HUES48 (cell line): Measurements from ENCODE around the gene GARNL3.

ENCODE experiments used
- H3K27ac ChIP-seq: one replicate; pipeline ENCODE4 v1.7.0; 2013; ENCODE audit warnings: low read depth, low read length, inconsistent platforms
- H3K27me3 ChIP-seq: 2 replicates; pipeline ENCODE4 v1.6.1; 2013; ENCODE audit warnings: mild to moderate bottlenecking, low read length; ENCODE audit not compliant: control insufficient read depth, insufficient read depth
- H3K36me3 ChIP-seq: 2 replicates; pipeline ENCODE4 v1.6.1; 2013; ENCODE audit warnings: low read length; ENCODE audit not compliant: control insufficient read depth, insufficient read depth
- H3K4me1 ChIP-seq: 2 replicates; pipeline ENCODE4 v1.6.1; 2013; ENCODE audit warnings: mild to moderate bottlenecking, low read length; ENCODE audit not compliant: control insufficient read depth, insufficient read depth
- H3K4me3 ChIP-seq: 2 replicates; pipeline ENCODE4 v1.5.1; 2013; ENCODE audit warnings: mild to moderate bottlenecking, low read depth, low read length
- H3K9ac ChIP-seq: 2 replicates; pipeline ENCODE4 v1.6.1; 2013; ENCODE audit warnings: mild to moderate bottlenecking, low read depth, low read length, moderate library complexity
- H3K9me3 ChIP-seq: 2 replicates; pipeline ENCODE4 v1.6.1; 2013; ENCODE audit warnings: low read length; ENCODE audit not compliant: control insufficient read depth, insufficient read depth

GARNL3 gene

GRCh38 chr9:127368852-127369402 lies 104.4 kb downstream of the GARNL3 start:
- Histone ChIP-seq H3K9me3 (no peaks in the 10 kb centered on the region), H3K27me3 (no peaks in the 10 kb centered on the region), H3K27ac (no peak overlapping the region)

GRCh38 chr9:127369428-127369827 lies 104.9 kb downstream of the GARNL3 start:
- Histone ChIP-seq H3K9me3 (no peaks in the 10 kb centered on the region), H3K4me3 (no peak overlapping the region), H3K27me3 (no peaks in the 10 kb centered on the region), H3K36me3 (no peaks in the 10 kb centered on the region), H3K4me1 (peaks cover 11% of the 10 kb centered on the region; the same call in 1 of the 2 replicates), H3K27ac (no peak overlapping the region), H3K9ac (no peak overlapping the region)

More at GRCh38 chr9:127368852-127369402, 104.4 kb downstream of the GARNL3 start:
- Histone ChIP-seq H3K36me3 (no peaks in the 10 kb centered on the region), H3K9ac (no peak overlapping the region), H3K4me3 (no peak overlapping the region), H3K4me1 (peaks cover 11% of the 10 kb centered on the region; the same call in 1 of the 2 replicates)

- H3K36me3 ChIP-seq, result no peaks in the 10 kb centered on the region
- no peak overlapping the region for H3K27ac ChIP-seq
- H3K9ac ChIP-seq, result no peak overlapping the region
- H3K4me3 ChIP-seq, result no peak overlapping the region
- H3K9me3 ChIP-seq, result no peaks in the 10 kb centered on the region
- no peaks in the 10 kb centered on the region for H3K27me3 ChIP-seq
- H3K4me1 ChIP-seq, result peaks cover 11% of the 10 kb centered on the region; the same call in 1 of the 2 replicates
Measured at GRCh38 chr9:127370147-127370579, 105.6 kb downstream of the GARNL3 start.

GRCh38 chr9:127370672-127371648 lies 106.4 kb downstream of the GARNL3 start:
- no peaks in the 10 kb centered on the region for H3K9me3 ChIP-seq
- H3K36me3 ChIP-seq, result no peaks in the 10 kb centered on the region
- H3K27ac ChIP-seq, result no peak overlapping the region
- no peak overlapping the region for H3K4me3 ChIP-seq
- no peaks in the 10 kb centered on the region for H3K27me3 ChIP-seq
- no peak overlapping the region for H3K9ac ChIP-seq
- H3K4me1 ChIP-seq, result peaks cover 11% of the 10 kb centered on the region; the same call in 1 of the 2 replicates

- H3K4me3 ChIP-seq, result no peak overlapping the region
- H3K27me3 ChIP-seq, result no peaks in the 10 kb centered on the region; the same call in 1 of the 2 replicates
- H3K36me3 ChIP-seq, result no peaks in the 10 kb centered on the region
- no peaks in the 10 kb centered on the region for H3K9me3 ChIP-seq
- H3K27ac ChIP-seq, result no peak overlapping the region
- no peaks in the 10 kb centered on the region for H3K4me1 ChIP-seq
- H3K9ac ChIP-seq, result no peak overlapping the region
Measured at GRCh38 chr9:127380479-127380878, 115.9 kb downstream of the GARNL3 start.

- H3K27me3 ChIP-seq, result no peaks in the 10 kb centered on the region; the same call in 1 of the 2 replicates
- no peaks in the 10 kb centered on the region for H3K4me1 ChIP-seq
- H3K27ac ChIP-seq, result no peak overlapping the region
- H3K4me3 ChIP-seq, result no peak overlapping the region
- H3K36me3 ChIP-seq, result no peaks in the 10 kb centered on the region
- H3K9me3 ChIP-seq, result no peaks in the 10 kb centered on the region
- no peak overlapping the region for H3K9ac ChIP-seq
Measured at GRCh38 chr9:127382541-127382940, 118.0 kb downstream of the GARNL3 start.

- Histone ChIP-seq H3K27me3 (no peaks in the 10 kb centered on the region; the same call in 1 of the 2 replicates), H3K4me1 (peaks cover 5% of the 10 kb centered on the region; the same call in 1 of the 2 replicates), H3K4me3 (no peak overlapping the region), H3K27ac (no peak overlapping the region), H3K9ac (no peak overlapping the region), H3K9me3 (no peaks in the 10 kb centered on the region), H3K36me3 (no peaks in the 10 kb centered on the region)
Measured at GRCh38 chr9:127384016-127384730, 119.6 kb downstream of the GARNL3 start.

- Histone ChIP-seq H3K27me3 (no peaks in the 10 kb centered on the region; the same call in 1 of the 2 replicates), H3K4me3 (no peak overlapping the region)
Measured at GRCh38 chr9:127384901-127385300, 120.3 kb downstream of the GARNL3 start.

GRCh38 chr9:127386249-127386648 lies 121.7 kb downstream of the GARNL3 start:
- Histone ChIP-seq H3K27ac (no peak overlapping the region), H3K4me3 (no peak overlapping the region), H3K27me3 (no peaks in the 10 kb centered on the region; the same call in 1 of the 2 replicates), H3K9me3 (no peaks in the 10 kb centered on the region), H3K4me1 (peaks cover 5% of the 10 kb centered on the region; the same call in 1 of the 2 replicates), H3K36me3 (no peaks in the 10 kb centered on the region), H3K9ac (no peak overlapping the region)

More at GRCh38 chr9:127384901-127385300, 120.3 kb downstream of the GARNL3 start:
- no peak overlapping the region for H3K9ac ChIP-seq
- H3K4me1 ChIP-seq, result peaks cover 5% of the 10 kb centered on the region; the same call in 1 of the 2 replicates
- H3K36me3 ChIP-seq, result no peaks in the 10 kb centered on the region
- no peak overlapping the region for H3K27ac ChIP-seq
- no peaks in the 10 kb centered on the region for H3K9me3 ChIP-seq

GRCh38 chr9:127386981-127387380 lies 122.4 kb downstream of the GARNL3 start:
- no peaks in the 10 kb centered on the region; the same call in 1 of the 2 replicates for H3K27me3 ChIP-seq
- H3K27ac ChIP-seq, result no peak overlapping the region

More at GRCh38 chr9:127386981-127387380, 122.4 kb downstream of the GARNL3 start:
- Histone ChIP-seq H3K4me3 (no peak overlapping the region), H3K9me3 (no peaks in the 10 kb centered on the region), H3K36me3 (no peaks in the 10 kb centered on the region), H3K4me1 (peaks cover 5% of the 10 kb centered on the region; the same call in 1 of the 2 replicates), H3K9ac (no peak overlapping the region)
